NCI-H345 (cell line): ENCODE results near the gene DKK3.

Source experiments
- DNase-seq: peaks from one replicate; lab custom pipeline; 2025; lab: John Stamatoyannopoulos, UW

Gene DKK3

GRCh38 chr11:11966826-11967668, 41.4 kb downstream of the DKK3 start:
- peak; percentile 51 for DNase-seq

GRCh38 chr11:11966354-11966741, 42.1 kb downstream of the DKK3 start:
- DNase-seq, result no peak

GRCh38 chr11:11965656-11966353, 42.6 kb downstream of the DKK3 start:
- no peak for DNase-seq

- no peak for DNase-seq
Measured at GRCh38 chr11:11965192-11965591, 43.2 kb downstream of the DKK3 start.

- DNase-seq, result no peak
Measured at GRCh38 chr11:11964774-11965150, 43.7 kb downstream of the DKK3 start.

- no peak for DNase-seq
Measured at GRCh38 chr11:11963842-11964773, 44.3 kb downstream of the DKK3 start.

GRCh38 chr11:11963067-11963466, 45.4 kb downstream of the DKK3 start:
- no peak for DNase-seq

- no peak for DNase-seq
Measured at GRCh38 chr11:11961399-11962028, 46.9 kb downstream of the DKK3 start.

GRCh38 chr11:11960687-11961086, 47.7 kb downstream of the DKK3 start:
- DNase-seq, result no peak

- DNase-seq, result no peak
Measured at GRCh38 chr11:11959601-11960000, 48.8 kb downstream of the DKK3 start.

- DNase-seq, result no peak
Measured at GRCh38 chr11:11958403-11959231, 49.8 kb downstream of the DKK3 start.

GRCh38 chr11:11956006-11956405, 52.4 kb downstream of the DKK3 start:
- DNase-seq, result no peak

- DNase-seq, result no peak
Measured at GRCh38 chr11:11952036-11952435, 56.4 kb downstream of the DKK3 start.

- no peak for DNase-seq
Measured at GRCh38 chr11:11949482-11949881, 58.9 kb downstream of the DKK3 start.

- no peak for DNase-seq
Measured at GRCh38 chr11:11948242-11948947, 60.0 kb downstream of the DKK3 start.

- no peak for DNase-seq
Measured at GRCh38 chr11:11947825-11948224, 60.6 kb downstream of the DKK3 start.

GRCh38 chr11:11946878-11947277, 61.5 kb downstream of the DKK3 start:
- DNase-seq, result no peak

- no peak for DNase-seq
Measured at GRCh38 chr11:11946180-11946579, 62.2 kb downstream of the DKK3 start.

- DNase-seq, result no peak
Measured at GRCh38 chr11:11944444-11944843, 64.0 kb downstream of the DKK3 start.

- DNase-seq, result no peak
Measured at GRCh38 chr11:11942668-11943067, 65.8 kb downstream of the DKK3 start.
